Measurements from ENCODE around the gene IRF2. TPM values are rescaled to one million over a fixed set of nuclear protein-coding genes. Genes with fewer than 3 reads are reported as not detected.

Gene IRF2
- total RNA-seq, 1 donor: 24.5 TPM

DNA sequence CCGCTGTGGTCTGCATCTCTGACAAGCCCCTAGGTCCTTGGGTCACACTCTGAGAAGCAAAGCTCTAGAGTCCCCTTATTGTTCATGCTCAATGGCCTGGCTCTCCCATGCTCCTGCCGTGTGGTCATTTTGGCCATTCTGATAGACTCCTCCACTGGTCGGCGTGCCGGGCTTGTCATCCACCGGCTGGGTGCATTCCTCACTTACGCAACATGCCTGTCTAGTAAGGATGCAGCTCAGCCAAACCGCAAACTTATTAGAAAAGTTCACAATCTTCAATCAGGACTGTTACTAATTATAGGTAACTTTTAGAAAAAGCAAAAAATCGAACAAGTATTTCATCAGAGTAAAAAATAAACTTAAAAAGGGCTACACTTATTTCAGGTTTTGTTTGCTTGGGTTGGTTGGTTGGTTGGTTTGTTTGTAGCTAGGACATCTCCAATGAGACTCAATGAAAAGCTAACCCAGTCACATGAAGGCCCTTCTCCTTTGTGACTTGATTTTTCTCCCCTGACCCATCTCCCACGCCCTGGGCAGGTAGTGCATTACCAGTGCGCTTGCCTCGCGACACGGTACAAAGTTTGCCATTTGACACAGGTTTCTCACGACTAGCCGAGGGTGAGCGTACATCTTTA lies 41.0 kb downstream of the IRF2 start:
- DNase-seq (ENCODE audit: low read depth in 2 of 3, low spot score in 2 of 3): no peak

- no peak for DNase-seq (ENCODE audit: low read depth in 2 of 3, low spot score in 2 of 3)
Measured at GRCh38 chr4:184432127-184432922, 42.0 kb downstream of the IRF2 start.

GRCh38 chr4:184430163-184430562 lies 44.2 kb downstream of the IRF2 start:
- no peak for DNase-seq (ENCODE audit: low read depth in 2 of 3, low spot score in 2 of 3)

- DNase-seq (ENCODE audit: low read depth in 2 of 3, low spot score in 2 of 3): no peak
Measured at GRCh38 chr4:184428787-184429186, 45.6 kb downstream of the IRF2 start.

DNA sequence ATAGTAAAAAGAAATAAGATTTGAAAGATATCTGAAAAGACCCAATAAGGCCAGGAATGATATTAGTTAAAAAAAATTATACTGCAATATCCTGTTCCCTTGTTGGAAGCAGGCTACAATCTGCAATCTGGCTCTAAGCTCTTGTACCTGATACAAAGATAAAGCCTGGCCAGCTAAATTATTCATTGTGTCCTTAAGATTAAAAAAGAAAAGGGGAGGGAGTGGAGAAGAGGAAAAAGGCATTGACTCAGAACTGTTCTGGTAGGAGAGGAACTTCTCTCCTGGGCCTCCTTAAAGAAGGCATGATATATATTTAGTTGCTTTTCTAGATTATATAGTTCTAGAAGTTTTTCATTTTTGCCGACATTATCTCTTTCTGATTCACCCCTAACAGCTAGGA lies 46.7 kb downstream of the IRF2 start:
- DNase-seq (ENCODE audit: low read depth in 2 of 3, low spot score in 2 of 3): no peak

- no peak for DNase-seq (ENCODE audit: low read depth in 2 of 3, low spot score in 2 of 3)
Measured at GRCh38 chr4:184427093-184427492, 47.3 kb downstream of the IRF2 start.

DNA sequence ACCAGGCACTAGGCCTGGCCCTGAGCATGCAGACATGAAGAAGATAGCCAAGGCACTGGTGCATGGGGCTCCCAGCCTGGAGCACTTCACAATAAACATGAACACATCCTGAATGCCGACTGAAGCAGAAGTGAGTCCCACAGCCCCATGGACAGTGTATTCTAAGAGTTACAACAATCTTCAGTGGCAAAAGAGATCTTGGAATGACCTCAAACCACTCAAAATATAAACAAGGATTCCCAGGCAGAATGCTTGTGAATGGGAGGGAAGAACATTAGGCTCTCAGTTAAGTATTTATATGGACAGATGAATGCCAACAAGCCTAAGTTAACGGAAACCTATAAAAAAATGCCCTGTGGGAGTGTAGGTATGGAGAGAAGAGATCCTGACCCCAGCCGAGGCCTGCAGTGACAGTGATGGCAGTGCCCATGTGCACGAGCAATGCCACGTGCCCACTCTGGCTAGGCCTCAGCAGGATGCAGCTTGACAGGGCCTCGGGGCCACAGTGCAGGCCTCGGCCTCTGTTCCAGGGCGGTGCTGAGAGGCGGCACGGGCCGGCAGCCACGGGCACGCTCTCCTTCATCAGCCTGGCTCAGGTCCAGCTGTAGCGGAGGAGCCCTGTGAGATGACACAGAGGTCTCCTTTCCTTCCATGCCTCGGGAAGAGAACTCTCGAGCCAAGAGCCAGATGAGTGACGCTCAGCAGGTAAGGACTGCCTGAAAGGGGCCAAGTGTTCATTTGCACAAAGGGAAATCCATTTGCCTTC lies 49.2 kb downstream of the IRF2 start:
- no peak for DNase-seq (ENCODE audit: low read depth in 2 of 3, low spot score in 2 of 3)

DNA sequence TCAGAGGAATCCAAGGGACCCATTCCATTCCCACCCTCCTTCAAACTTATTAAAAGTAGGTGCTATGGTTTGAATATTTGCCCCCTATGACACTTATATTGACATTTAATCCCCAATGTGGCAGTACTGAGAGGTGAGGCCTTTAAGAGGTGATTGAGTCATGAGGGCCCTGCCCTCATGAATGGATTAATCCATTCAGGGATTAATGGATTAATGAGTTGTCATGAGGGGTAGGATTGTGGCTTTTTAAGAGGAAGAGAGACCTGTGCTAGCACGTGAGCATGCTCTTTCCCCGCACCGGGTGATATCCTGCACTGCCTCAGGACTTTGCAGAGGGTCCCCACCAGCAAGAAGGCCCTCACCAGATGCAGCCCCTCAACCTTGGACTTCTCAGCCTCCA lies 50.1 kb downstream of the IRF2 start:
- DNase-seq (ENCODE audit: low read depth in 2 of 3, low spot score in 2 of 3): no peak

DNA sequence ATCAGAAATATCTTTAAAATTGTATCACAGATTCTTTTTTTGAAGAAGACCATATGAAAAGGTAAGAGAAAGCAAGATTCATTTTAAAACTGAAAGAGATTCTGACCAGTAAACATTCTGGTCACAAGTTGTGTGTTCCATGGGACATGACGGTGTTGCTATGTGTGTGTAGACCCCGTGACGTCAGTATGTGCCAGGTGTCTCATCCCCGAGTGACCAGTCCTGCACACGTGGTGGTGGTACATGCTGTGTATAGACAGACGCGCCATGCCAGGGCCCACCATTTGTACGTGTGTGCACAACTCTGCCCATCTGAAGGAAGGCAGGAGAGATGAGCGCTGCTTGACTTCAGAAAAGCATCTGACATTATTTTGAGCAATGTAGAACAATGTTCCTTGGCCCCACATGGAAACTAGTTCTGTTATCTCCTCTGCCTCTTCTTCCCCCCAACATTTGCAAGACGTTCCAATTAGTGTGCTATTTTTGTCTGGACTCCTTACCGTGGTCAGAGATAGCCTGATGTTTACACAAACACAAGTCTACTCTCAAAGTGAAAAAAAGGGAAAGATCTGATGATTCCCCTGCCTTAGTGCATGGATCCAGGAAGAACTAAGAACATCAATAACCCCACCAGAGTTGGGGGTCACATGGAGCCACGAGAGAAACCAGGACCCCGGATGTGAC lies 51.2 kb downstream of the IRF2 start:
- no peak for DNase-seq (ENCODE audit: low read depth in 2 of 3, low spot score in 2 of 3)

DNA sequence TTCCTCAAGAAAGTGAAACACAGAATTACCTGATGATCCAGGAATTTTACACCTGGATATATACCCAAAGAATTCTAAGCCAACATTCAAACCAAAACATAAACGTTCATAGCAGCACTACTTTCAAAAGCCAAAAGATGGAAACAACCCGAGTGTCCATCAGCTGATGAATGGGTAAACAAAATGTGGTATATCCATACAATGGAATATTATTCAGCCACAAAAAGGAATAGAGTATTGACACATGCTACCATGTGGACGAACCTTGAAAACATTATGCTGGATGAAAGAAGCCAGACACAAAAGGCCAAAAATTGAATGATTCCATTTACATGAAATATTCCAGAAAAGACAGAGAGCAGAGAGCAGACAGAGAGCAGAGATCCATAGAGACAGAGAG lies 52.0 kb downstream of the IRF2 start:
- no peak for DNase-seq (ENCODE audit: low read depth in 2 of 3, low spot score in 2 of 3)

DNA sequence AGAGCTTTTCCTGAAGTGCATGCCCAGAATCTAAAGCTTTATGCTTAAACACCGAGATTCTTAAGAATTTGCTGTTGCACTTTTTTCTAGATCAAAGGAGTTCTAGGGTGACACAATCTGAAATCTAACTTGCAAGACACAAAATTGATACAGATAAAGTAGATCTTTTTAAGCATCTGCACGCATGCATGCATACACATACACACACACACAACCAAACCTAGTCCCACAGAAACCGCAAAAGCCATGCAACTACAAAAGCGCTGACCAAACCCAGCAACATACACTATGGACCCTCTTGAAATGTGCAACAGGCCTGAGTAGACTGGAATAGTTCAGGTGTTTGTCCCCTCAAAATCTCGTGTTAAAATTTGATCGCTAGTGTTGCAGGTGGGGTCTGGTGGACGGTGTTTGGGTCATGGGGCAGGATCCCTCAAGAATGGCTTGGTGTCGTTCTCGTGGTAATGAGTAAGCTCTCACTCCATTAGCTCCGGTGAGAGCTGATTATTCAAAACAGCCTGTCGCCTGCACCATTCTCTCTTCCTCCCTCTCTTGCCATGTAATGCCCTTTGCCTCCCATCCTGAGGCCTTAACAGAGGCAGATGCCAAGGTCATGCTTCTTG lies 52.7 kb downstream of the IRF2 start:
- DNase-seq (ENCODE audit: low read depth in 2 of 3, low spot score in 2 of 3): no peak

- no peak for DNase-seq (ENCODE audit: low read depth in 2 of 3, low spot score in 2 of 3)
Measured at GRCh38 chr4:184420881-184421416, 53.4 kb downstream of the IRF2 start.

GRCh38 chr4:184420402-184420801 lies 53.9 kb downstream of the IRF2 start:
- no peak for DNase-seq (ENCODE audit: low read depth in 2 of 3, low spot score in 2 of 3)

- DNase-seq (ENCODE audit: low read depth in 2 of 3, low spot score in 2 of 3): no peak
Measured at GRCh38 chr4:184419976-184420375, 54.4 kb downstream of the IRF2 start.

- peak in 2 of 3 donors; percentile 22 to 45 for DNase-seq (ENCODE audit: low read depth in 2 of 3, low spot score in 2 of 3)
Measured at GRCh38 chr4:184417802-184418511, 56.4 kb downstream of the IRF2 start.

- DNase-seq (ENCODE audit: low read depth in 2 of 3, low spot score in 2 of 3): peak in 2 of 3 donors; percentile 48 to 65
Measured at GRCh38 chr4:184416913-184417734, 57.2 kb downstream of the IRF2 start.

DNA sequence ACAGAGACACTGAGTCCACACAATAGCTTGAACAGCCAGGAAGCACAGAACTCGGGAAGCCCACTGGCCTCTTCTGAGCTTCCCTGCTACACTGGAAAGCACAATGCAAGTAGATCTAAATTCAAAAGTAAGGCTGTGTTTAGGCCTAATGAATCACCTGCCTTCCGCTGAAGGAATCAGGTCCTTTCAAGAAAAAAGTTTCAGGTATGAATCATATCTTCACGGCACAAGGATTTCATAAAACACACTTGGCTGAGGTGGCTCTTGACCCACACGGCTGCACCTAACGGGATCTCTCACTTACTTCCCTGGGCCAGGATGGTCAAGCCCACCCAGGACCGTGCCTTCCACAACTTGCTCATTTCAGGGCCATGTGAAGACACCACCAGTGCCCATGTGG lies 59.3 kb downstream of the IRF2 start:
- DNase-seq (ENCODE audit: low read depth in 2 of 3, low spot score in 2 of 3): no peak

DNA sequence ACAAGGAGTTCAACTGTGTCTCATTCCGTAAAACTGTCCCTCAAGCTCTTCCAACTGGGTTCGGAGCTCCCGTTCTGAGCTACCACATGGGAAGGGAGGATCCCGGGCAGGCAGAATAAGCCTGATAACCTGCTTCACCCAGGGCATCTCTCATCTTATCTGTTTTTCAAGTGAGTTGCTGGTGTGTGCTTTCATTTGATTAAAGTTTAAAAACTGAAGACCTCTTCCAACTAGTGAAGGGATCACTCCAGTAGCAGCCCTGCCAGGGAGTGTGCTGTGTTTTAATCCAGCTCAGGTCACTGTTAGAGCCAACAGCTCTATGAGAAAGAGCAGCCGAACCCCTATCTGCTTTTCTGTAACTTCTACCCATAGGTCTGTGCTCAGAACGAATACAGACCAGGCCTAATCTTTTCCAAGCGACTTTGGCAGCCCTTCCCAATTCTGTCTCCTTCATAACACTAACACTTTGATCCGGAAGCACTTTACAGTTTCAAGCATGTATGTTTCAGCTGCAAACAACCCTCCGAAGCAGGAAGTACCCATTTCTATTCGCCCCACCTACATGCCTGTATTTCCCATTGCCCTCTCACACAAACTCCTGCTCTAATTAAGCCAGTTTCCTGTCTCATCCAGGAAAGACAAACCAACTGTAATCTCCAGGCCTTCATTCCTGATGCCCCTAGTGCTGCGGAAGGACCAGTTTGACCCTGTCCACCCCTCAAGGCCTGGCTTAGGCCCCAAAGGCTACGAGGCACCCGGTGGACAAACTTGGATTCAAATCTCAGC lies 60.9 kb downstream of the IRF2 start:
- DNase-seq (ENCODE audit: low read depth in 2 of 3, low spot score in 2 of 3): no peak

Measured in hematopoietic multipotent progenitor cell (in vitro differentiated cells).